CD1c-positive myeloid dendritic cell (primary cell): Measurements from ENCODE around the gene GRID1.
"Not testable (repeated sequence)": the region's sequence is repeated elsewhere in the genome, so short reads cannot be mapped to it uniquely, and the experiment has no call there.

Experiments used
- DNase-seq: peaks from one replicate; pipeline ENCODE4 v3.0.0-alpha.2; 2016; ENCODE audit errors: extremely low spot score

Gene GRID1

GRCh38 chr10:85997544-85997943 lies 369.1 kb downstream of the GRID1 start:
- DNase-seq: no peak

GRCh38 chr10:85995791-85996190 lies 370.8 kb downstream of the GRID1 start:
- peak; percentile 11 for DNase-seq

DNA sequence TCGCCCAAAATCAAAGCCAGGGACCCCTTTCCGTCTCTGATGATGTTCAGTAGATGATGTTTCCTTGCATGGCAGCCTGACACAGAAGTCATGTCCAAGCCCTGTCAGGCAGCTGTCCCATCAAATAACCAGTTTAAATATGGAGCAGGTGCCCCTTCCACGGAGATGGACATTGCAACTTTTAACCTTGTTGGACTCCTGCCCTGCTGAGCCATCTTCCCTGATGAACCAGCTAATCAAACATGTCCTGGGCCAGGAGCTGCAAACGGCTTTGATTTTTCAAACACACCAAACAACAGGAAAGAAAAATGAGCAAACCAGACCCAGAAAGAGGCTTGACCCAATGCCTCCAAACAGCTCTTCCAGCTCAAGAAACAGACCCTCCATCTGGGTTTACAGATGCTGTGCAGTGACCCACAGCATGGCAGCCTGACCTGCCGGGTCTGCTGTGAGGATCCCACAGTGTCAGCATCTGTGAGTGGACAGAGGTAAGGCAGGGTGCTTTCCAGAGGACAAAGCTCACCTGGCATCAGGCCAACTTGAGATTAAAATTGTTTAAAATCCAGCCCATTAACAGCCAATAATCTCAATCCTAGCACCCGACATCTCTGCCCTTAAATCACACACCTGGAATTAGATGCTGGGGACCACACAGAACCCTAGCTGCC lies 372.6 kb downstream of the GRID1 start:
- no peak for DNase-seq

- DNase-seq: no peak
Measured at GRCh38 chr10:85993140-85993539, 373.5 kb downstream of the GRID1 start.

- DNase-seq: no peak
Measured at GRCh38 chr10:85992324-85992723, 374.3 kb downstream of the GRID1 start.

DNA sequence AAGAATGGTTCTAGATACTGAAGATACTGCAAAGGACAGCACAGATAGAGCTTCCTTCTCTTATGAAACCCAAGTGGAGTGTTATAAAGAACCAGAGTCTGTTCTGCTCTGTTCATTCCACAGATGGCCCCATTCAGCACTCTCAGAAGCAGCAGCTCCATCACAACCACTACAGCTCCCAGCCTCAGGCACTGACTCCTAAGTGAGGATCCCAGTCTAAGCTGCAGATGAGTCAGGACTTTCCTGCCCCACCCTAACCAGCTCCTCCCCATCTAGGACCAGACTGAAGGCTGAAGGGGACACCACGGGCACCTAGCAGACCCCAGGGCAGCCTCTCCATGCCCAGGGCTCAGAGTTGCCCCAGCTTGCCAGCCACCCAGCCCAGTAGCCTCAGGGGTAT lies 379.8 kb downstream of the GRID1 start:
- no peak for DNase-seq

- no peak for DNase-seq
Measured at GRCh38 chr10:85983051-85983450, 383.5 kb downstream of the GRID1 start.

DNA sequence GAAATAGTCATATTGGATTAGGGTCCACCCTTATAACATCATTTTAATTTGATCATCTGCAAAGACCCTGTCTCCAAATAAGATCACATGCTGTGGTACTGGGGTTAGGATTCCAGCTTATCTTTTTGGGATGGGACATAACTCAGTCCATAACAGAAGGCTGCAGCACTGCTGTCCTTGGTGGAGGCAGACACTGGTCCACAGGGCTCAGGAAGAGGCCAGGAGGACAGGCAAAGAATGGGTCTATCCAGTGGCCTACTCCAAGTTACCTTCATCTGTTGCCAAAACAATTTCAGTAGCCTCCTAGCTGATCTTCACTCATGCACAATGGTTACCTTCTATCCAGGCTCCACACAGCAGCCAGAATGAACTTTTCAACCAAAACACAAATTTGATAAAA lies 387.0 kb downstream of the GRID1 start:
- DNase-seq: no peak

- no peak for DNase-seq
Measured at GRCh38 chr10:85978566-85979358, 387.8 kb downstream of the GRID1 start.

DNA sequence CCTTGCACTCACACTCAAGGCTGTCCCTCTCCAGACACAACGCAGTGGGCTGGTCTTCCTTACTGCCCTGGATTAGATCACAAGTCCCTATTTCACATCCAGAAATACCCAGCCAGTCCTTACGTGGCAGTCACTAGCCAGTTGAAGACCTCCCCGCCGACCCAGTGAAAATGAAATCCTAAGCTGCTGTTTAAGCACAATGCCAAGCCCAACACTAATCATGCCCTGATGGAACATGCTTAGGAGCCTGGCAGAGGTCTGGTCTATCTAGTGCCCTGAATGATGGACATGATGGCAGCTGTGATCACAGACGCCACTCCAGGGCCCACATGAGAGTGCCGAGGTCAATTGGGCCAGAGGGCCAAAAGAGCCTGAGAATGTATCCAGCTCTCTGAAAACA lies 389.0 kb downstream of the GRID1 start:
- no peak for DNase-seq

DNA sequence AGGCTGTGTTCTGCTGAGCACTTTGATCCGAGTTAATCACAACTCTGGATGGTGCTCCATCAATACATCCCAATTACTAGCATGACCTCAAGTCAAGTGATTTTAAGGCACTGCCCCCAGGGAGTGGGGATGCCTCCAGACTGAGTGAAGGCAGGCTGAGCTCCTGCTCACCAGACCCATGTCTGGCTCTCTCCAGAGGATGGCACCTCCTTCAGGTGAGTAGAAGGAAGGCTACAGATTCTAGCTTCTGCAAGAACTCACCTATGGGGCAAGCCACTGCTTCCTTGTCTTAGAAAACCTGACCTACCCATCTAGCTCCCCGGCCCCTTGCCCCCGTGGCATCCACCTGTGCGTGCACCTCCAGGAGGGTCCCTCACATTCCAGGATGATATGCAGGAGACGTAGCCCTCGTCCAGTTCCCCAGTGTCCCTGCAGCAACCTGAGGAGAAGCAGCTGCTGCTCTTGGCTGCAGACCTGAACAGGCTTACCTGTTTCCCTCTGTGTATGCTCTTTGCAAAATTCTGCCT lies 390.3 kb downstream of the GRID1 start:
- DNase-seq: no peak

DNA sequence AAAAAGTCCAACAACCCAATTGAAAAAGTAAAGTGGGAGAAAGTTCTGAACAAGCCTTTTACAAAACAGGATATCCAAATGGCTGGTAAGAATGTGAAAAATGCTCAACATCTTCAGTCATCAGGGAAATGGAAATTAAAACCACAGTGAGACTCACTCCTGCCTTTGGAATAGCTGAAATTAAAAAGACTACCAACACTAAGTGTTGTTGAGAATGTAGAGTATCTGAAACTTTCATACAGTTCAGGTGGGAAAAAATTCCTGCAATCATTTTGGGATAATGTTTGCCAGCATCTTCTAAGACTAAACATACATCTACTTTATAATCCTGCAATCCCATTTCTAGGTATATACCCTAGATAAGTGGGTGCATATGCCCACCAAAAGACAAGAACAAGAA lies 395.1 kb downstream of the GRID1 start:
- no peak for DNase-seq

GRCh38 chr10:85967594-85967993 lies 399.0 kb downstream of the GRID1 start:
- no peak for DNase-seq

- no peak for DNase-seq
Measured at GRCh38 chr10:85961479-85962067, 405.0 kb downstream of the GRID1 start.

- DNase-seq: no peak
Measured at GRCh38 chr10:85961073-85961472, 405.5 kb downstream of the GRID1 start.

DNA sequence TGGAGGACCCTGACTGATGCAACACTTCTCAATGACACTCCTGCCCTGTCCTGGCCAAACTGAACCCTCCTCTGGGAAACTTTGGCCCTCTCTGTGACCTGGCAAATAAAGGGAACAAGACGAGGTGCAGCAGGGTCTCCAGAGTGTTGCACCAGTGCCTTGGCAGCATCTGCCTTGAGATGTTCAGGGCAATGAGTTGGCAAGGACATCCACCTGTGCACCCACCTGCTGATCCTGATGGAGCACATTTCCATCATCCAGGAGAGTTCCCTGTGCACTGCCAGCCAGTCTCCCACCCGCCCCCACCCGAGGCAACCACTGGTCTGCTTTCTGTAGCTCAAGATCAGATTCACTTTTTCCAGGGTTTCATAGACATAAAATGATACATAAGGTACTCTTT lies 407.4 kb downstream of the GRID1 start:
- no peak for DNase-seq

GRCh38 chr10:85950921-85951320 lies 415.7 kb downstream of the GRID1 start:
- DNase-seq: no peak

GRCh38 chr10:85946713-85947326 lies 419.8 kb downstream of the GRID1 start:
- DNase-seq: no peak

GRCh38 chr10:85936161-85936560 lies 430.4 kb downstream of the GRID1 start:
- DNase-seq: no peak

DNA sequence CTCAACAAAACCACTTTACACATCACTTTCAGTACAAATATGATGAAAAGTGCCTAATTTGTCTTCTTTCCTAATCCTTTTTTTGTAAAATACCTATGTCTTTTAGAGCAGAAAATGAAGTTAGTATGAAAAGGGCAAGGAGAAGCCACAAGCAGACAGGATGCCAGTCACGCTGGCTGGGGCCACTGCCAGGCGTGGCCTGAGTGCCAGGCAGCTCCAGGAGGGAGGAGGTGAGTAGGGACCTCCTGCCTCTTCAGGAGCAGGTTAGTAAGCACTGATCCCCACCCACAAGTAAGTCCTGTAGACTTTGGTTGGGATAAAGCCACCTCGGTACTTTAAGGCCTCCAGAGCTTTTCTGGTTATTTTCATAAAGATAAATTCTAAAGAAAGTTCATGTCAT lies 432.0 kb downstream of the GRID1 start:
- DNase-seq: no peak

DNA sequence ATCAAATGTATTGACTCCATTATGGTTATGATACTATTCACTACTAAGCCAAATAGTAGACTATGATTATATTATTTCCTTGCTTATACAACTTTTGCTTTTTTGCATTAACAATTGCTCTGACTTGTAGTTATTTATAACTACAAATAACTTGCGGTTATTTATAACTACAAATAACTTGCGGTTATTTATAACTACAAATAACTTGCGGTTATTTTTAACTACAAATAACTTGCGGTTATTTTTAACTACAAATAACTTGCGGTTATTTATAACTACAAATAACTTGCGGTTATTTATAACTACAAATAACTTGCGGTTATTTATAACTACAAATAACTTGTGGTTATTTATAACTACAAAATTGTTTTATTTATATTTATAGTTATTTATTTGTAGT lies 436.6 kb downstream of the GRID1 start:
- not testable (repeated sequence) for DNase-seq

GRCh38 chr10:85927952-85928665 lies 438.5 kb downstream of the GRID1 start:
- no peak for DNase-seq
